Measurements from ENCODE around the gene MAGI2.

DNA sequence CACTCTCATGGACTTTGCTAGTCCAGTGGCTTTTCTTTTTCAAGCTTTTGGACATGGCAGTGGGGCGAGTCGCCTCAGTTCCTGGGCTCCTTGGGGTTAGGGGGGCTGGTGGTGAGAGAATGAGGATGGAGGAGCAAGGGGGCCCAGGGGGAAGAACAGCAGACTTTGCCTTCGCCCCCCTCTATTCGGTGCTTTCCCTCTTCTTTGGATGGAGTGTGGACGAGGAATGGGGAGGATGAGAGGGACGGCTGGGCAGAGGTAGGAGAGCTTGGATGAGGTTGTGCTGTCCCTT is 255 bp downstream of the MAGI2 start:
- TF ChIP-seq CTCF (IDR thresholded peaks at IDR 0.05 in 4 of 5, conservative IDR thresholded peaks at IDR 0.05 in 1 of 5): no peak
- TF ChIP-seq POLR2A (IDR thresholded peaks at IDR 0.05): no peak
